Neural progenitor cell (in vitro differentiated cells): ENCODE results near the gene SLC2A13.

Source experiments
- CTCF ChIP-seq: fragments of 200-600 bp; sonication (generic); IDR thresholded peaks from 2 replicates; pipeline ENCODE4 v1.5.1; 2017; ENCODE audit warnings: antibody characterized with exemption, mild to moderate bottlenecking
- EZH2 ChIP-seq: fragments of 200-600 bp; sonication (generic); IDR thresholded peaks from 2 replicates; pipeline ENCODE4 v1.6.1; 2017; ENCODE audit warnings: antibody characterized with exemption, mild to moderate bottlenecking, moderate library complexity

DNA sequence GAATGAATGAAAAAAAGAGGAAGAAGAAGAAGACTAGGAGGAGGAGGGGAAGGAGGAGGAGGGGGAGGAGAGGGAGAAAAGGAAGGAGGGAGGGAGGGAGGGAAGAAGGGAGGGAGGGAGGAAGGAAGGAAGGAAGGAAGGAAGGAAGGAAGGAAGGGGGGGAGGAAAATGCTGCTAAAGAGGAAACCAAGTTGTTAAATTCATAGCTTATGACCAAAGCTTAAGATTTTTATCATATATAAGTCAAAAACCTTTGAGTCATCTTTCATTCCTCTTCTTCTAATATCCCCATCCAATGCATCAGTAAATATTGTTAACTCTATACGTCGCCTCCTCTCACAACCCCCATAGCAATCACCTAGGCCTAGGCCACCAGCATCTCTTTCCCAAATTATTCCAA is 117.3 kb downstream of the SLC2A13 start:
- TF ChIP-seq CTCF (no peak), EZH2 (no peak)
